ENCODE measurements around the gene MMAB.

Gene MMAB

GRCh38 chr12:109518820-109519665 lies 54.3 kb downstream of the MMAB start:
- peak in 1 of 2 donors; percentile 27 for DNase-seq (ENCODE audit: low read depth in 1 of 2, low spot score in 1 of 2)

- DNase-seq (ENCODE audit: low read depth in 1 of 2, low spot score in 1 of 2), result no peak
Observed at GRCh38 chr12:109517619-109518018, 55.7 kb downstream of the MMAB start.

DNA sequence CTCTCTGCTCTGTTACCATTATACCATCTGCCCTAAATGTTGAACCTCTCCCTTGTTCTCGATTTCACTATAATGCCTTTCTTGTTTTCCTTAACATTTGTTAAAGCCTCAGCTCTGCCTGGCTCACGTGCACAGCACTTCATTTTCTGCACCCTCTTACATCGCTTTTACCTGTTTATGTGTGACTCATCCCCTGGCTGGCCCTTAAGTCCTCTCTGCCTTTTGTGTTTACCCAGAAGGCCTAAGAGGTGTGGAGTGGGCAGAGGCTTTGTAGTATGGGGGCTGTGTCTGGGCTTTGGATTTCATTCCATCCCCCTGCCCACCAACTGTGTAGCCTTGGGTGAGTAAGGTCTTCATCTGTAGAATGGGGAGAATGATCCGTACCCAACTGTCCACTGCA lies 59.3 kb downstream of the MMAB start:
- no peak for DNase-seq (ENCODE audit: low read depth in 1 of 2, low spot score in 1 of 2)

GRCh38 chr12:109513051-109513450 lies 60.3 kb downstream of the MMAB start:
- DNase-seq (ENCODE audit: low read depth in 1 of 2, low spot score in 1 of 2), result no peak

GRCh38 chr12:109512608-109513007 lies 60.7 kb downstream of the MMAB start:
- DNase-seq (ENCODE audit: low read depth in 1 of 2, low spot score in 1 of 2), result no peak

- no peak for DNase-seq (ENCODE audit: low read depth in 1 of 2, low spot score in 1 of 2)
Observed at GRCh38 chr12:109510196-109510595, 63.1 kb downstream of the MMAB start.

DNA sequence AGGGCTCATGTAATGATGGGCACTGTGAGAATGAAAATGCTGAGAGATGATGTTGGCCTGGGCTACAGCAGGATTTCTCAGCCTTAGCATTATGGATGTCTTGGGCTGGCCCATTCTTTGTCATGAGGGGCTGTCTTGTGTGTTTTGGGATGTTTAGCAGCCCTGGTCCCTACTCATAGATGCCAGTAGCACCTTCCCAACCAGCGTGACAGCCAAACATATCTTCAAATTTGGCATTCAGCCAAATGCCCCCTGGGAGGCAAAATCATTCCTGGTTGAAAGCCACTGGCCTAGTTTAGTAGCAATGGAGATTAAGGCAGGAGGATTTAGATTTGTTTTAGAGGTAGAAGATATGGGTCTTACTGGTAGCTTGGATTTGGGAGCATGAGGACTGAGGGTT lies 69.2 kb downstream of the MMAB start:
- DNase-seq (ENCODE audit: low read depth in 1 of 2, low spot score in 1 of 2), result no peak

Data from stimulated activated CD4-positive, alpha-beta T cell treated with anti-CD3 and anti-CD28 coated beads, Interleukin-15, amount 100 ng/mL, for 1 hour (primary cell).